Activated T-cell treated with anti-CD3 and anti-CD28 coated beads, Interleukin-2, amount 50 U/mL, for 4 hours (primary cell): ENCODE data around the gene CSPG5. TPM values are rescaled to one million over a fixed set of nuclear protein-coding genes. Genes with fewer than 3 reads are reported as not detected.

Experiments
- ATAC-seq, 2 donors: fragments of 200-7000 bp; cut with Tn5 transposase; one replicate each; pipeline ENCODE4 v1.10.0; 2021
- DNase-seq: peaks from one replicate; pipeline ENCODE4 v3.0.0-alpha.2; 2020
- H3K27me3 Mint-ChIP-seq: one replicate; pipeline ENCODE4 v1.8.0; 2021; ENCODE audit warnings: low read depth, mixed read lengths
- H3K36me3 Mint-ChIP-seq: one replicate; pipeline ENCODE4 v1.8.0; 2022; ENCODE audit warnings: mixed read lengths; ENCODE audit not compliant: insufficient read depth
- H3K4me1 Mint-ChIP-seq: one replicate; pipeline ENCODE4 v1.8.0; 2021; ENCODE audit warnings: low read depth, mixed read lengths
- H3K4me3 Mint-ChIP-seq: one replicate; pipeline ENCODE4 v1.8.0; 2021; ENCODE audit warnings: mild to moderate bottlenecking, moderate library complexity, mixed read lengths
- H3K9me3 Mint-ChIP-seq: one replicate; pipeline ENCODE4 v1.8.0; 2021; ENCODE audit warnings: mixed read lengths
- total RNA-seq, 3 donors: library from RNA; stranded (reverse); gene quantifications; one replicate each; pipeline ENCODE4 v1.2.1, GENCODE V29; 2021

The CSPG5 gene
- total RNA-seq, 3 donors from 2014 or later, result 0.54 to 1.3 (median 0.91) TPM

GRCh38 chr3:47512416-47513124 lies 66.1 kb downstream of the CSPG5 start:
- ATAC-seq (peak; percentile 1 to 3), DNase-seq (peak; percentile 15)
- Mint-ChIP-seq H3K4me3 (peak overlapping the region; percentile 96), H3K27me3 (no peaks in the 10 kb centered on the region), H3K36me3 (peaks cover 8% of the 10 kb centered on the region), H3K4me1 (peaks cover 15% of the 10 kb centered on the region), H3K9me3 (no peaks in the 10 kb centered on the region)

Other genes starting within 250 kb of the CSPG5 start
- gene PTPN23, start 197.8 kb downstream of the CSPG5 start, total RNA-seq, result 10 to 100 TPM; 34.9 to 44.8 (median 42.2) TPM
- gene SCAP, start 102.9 kb downstream of the CSPG5 start, total RNA-seq, result 10 to 100 TPM; 71.8 to 91.5 (median 90.1) TPM
- gene ELP6, start 65.2 kb downstream of the CSPG5 start, total RNA-seq, result 10 to 100 TPM; 34.7 to 40.5 (median 39.2) TPM
- 100 to 1,000 TPM; 105 to 125 (median 106) TPM for gene SMARCC1, start 203.0 kb upstream of the CSPG5 start, total RNA-seq
- gene DHX30, start 224.3 kb upstream of the CSPG5 start, total RNA-seq, result 100 to 1,000 TPM; 166 to 178 (median 167) TPM